GM19238 (cell line): ENCODE data around the gene ISL2.

Experiments
- DNase-seq: peaks from one replicate; pipeline ENCODE4 v3.0.0; 2011; ENCODE audit warnings: low spot score; ENCODE audit not compliant: insufficient read length

The ISL2 gene

DNA sequence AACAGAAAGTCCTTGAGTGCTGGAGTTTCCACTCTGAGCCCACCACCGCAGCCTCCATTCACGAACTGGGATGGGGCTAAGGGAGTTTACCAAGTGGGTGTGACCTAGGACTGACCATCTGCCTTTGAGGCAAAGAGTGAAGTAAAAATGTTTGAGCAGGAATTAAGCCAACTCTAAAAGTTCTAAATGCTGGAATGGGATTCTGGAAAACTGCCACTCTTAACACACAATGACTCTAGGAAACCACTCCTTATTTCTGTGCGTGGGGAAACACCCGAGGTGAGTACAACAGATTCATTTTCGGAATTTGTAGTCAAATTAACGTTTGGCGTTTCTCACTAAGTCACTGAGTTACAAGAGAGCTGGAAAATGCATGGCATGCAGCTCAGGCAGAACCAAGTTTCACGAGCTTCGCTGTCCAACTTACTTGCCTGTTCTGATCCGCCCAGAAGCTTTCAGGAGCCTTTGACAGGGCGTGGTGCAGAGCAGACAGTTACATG is 31.6 kb downstream of the ISL2 start:
- no peak for DNase-seq

DNA sequence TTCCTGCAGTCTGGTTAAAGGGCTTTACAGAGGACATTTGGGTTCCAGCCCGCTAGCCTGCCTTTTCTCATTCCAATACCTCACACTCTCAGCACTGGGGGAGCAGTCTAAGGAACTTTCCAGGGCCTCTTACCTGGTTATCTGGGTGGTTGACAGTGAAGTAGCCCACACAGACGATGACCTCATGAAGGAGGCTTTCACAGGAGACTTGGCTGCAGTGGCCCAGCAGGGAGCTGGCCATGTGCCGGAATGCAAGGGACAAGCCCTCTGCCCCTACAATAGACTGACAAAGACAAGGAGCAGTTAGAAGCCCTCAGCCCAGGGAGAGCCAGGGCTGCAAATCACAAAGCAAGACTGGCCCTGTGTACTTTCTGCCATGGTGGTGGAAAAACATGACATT is 39.5 kb downstream of the ISL2 start:
- DNase-seq, result no peak

DNA sequence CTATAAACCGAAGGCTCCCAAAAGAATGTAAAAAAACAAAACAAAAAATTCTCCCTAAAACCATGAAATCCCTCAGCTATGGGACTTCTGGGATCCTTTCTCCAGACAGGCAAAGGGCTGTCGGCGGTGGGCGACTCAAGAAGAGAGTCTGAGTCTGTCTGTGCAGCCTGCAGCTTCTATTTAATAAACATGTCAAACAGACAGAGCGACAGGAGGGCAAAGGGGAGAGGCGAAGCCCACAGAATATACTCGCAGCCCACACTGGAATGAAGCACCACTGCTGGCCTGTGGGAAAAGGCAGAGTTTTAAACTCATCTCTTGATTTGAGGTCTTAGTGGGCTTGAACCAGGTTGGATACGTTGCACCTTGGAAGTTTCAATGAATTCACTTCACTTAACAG is 40.2 kb downstream of the ISL2 start:
- DNase-seq, result no peak

DNA sequence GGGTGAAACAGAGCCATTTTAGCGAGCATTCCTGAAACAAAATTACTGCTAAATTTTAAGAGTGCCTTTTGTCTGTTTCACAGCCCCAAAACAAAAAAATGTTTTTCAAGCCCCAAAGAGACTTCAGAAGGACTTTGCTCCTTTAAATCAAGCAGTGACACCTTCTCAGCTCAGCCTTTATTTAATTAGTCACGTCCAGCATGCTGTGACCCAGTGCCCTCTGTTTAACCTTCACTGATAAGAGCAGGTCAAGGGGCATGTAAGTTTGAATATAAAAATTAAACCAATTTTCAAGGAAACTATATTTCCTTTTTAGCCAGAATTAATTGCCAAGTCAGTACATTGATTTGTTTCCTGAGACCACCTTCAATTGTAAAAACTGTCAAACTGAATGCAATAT is 40.6 kb downstream of the ISL2 start:
- no peak for DNase-seq

DNA sequence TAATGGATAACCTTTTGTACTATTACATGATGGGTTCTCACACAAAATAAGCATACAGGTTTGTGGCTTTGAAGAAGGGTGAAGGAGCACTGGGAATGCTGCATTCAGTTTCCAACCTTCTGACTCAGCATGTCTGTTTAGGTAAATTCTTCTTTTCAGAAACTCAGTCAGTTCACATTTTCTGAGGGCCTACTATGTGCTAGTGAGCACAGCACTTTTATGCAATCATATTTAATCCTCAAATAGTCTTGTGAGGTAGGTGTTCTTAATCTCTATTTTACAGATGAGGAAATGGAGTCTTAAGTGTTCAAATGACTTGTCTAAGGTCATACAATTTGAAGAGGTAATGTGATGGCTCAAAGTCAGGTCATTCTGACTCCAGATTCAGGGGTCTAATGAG is 41.2 kb downstream of the ISL2 start:
- no peak for DNase-seq

DNA sequence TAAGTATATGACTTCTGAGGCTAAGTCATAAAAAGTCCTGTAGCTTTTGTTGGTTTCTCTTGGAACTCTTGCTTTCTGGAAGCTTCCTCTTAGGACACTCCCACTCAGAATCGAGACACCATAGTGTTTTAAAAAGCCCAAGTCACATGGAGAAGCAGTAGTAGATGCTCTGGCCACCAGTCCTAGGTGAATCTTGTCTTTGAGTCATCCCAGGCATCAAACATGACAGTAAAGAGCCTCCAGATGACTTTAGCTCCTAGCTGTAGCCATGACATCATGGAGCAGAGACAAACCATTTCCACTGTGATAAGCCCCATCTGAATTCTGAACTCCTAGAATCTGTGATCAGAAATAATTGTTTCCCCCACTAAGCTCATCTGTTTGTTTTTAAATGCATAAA is 42.1 kb downstream of the ISL2 start:
- no peak for DNase-seq

DNA sequence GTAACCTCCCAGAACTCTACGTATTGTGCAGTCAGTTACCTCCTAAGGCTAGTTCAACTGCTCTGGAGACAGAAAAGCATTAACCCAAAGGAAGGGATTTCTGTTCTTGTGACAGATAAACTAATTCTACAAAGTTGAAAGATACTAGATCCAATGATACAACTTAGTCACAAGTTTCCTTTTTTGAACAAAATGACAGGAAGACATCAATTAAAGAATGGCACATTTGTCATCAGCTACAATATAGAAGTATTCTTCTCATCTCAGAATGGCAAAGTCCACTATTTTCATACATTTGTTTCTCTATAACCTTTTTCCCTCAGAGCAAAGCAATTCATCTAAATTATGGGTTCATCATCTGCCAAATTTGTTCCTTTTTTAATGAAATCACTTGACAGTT is 43.7 kb downstream of the ISL2 start:
- DNase-seq, result no peak

DNA sequence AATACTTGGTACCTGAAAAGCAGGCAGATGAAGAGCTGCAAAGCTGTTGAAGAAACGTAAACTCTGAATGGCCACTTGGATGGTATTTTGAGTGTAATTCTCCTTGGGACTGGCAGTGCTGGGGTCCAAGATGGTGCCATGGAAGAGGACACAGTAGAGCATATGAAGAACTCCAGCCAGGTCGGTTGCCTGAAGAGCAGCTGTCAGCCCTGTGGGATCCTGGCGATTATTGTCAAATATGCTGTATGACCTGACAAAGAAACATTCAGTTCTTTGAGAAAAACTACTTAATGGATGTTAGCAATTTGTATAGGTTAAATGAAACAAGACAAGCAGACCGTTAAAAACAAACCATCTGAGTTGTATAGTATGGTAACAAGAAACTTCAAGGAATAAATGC is 44.8 kb downstream of the ISL2 start:
- no peak for DNase-seq

DNA sequence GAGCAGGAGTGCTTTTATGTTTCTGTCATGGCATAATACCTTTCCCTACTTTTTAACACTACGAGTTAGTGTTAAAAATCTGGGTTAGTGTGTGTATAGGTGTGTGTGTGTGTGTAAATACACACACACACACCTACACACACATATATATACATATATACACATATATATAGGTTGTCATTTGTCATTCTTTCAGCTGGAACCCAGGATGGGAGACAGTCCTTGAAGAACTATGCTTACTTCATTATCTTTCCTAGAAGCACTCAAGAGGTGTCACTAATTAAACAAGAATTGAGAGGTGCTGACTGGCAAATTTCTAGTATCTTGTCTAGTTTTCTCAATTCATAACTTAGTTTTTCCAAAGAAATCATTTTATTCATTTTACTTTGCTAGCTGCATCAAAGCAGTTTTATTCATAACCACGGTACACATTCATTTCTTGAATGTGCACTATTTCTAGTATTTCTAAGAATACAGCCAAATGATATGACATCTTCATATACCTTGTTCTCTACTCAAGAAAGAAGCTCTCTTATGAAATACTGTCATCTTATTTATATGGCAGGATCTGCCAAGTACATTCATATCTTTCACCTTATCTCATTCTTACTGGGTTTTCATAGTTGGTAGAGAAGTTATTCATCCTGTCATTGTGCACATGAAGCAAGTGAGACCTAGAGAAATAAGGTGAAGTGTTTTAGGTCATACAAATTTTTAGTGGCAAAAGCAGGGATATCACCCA is 46.6 kb downstream of the ISL2 start:
- no peak for DNase-seq

DNA sequence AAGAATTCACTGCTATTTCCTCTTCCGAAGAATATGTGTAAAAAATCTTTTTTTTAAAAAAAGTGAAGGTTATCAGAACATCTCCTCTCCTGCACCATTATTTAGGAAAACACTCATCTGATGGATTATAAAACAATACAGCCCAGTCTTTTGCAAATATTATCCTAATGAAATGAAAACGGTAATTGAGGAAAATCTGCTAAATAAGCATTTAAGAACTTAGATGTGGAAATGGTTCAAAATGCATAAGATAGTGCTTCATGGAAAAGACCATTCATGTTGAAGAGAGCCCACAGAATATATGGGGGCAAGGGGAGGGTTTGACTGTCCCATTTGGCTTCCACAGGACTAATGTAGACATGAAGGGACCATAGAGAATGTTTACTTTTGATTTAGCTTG is 47.8 kb downstream of the ISL2 start:
- DNase-seq, result no peak

DNA sequence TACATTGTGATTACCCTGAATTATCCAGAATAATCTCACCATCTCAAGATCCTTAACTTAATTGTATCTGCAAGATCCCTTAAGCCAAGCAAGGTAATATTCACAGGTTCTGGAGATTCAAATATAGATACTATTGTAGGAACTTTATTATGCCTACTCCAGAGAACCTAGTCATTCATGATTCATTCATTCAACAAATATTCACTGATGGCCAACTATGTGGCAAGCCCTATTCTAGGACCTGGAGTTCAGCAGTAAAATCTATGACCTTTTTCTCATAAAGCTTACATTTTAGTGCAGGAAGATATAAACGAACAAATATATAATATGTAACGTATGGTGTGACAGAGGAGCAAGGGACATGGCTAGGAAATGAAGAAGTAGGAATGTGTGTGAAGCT is 49.6 kb downstream of the ISL2 start:
- no peak for DNase-seq

DNA sequence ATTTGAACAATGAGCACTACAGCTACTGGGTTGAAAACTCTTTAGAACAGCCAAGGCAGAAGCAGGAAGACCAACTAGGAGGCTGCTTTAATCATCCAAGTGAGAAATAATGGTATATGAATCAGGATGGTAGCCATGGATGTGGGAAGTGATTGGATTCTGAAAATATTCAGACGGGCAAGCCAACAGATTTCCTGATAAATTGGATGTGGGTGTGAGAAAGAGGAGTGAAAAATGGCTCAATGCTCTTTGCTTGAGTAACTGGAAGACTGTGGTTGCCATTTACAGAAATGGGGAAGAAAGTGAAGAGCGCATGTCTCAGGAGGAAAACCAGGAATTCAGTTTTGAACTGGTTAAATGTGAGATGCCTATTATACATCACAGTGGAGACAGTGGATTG is 50.4 kb downstream of the ISL2 start:
- no peak for DNase-seq

DNA sequence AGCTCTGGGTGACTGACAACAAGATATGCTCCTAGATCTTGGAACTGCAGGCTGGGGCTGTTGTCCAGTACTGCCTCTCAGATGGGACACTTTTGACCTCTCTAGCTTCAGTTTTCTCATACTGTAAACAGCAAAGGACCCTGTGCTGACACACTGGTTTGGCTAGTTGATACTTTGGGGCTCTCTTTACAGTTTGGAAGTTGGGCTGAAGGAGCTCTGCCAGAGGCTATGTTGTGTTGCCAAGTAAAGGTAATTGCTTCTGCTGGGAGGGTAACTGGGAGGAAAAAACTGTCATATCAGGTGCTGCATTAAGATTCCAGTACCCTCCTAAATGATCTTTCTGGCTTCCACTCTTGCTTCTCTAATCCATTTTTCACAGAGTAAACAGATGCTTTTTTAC is 54.0 kb downstream of the ISL2 start:
- no peak for DNase-seq

DNA sequence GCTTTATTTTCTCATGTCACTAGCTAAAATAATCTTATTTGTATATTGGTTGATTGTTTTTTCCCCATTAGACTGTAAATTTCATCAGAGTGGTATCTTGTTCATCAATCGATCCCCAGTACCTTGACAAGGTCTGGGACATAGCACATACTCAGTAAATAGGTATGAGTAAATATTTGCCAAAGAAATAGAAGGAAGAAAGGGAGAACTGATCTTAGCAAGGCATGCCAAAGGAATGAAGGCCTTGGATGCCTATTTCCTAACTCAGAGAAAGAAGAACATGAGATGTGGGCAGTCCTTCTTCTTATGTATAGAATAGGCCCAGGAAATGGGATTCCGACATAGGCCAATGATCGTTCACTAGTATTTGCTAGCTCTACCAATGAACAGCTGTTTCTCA is 54.7 kb downstream of the ISL2 start:
- no peak for DNase-seq

DNA sequence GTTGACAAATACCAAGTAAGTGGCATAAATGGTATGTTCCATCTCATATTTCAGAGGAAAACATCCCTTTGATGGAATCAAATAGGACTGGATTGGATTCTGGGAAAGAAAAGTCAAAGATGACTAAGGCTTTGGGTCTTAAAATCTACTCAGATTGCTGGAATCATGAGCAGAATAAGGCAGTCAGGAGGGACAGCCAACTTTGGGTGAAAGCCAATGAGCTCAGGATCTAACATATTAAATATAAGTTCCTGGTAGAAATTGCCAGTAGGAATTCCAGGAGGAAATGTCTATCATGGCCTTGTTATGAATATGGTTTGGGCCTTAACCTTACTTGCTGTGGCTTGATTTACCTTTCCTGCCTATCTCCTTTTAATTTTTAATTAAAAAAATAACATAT is 55.3 kb downstream of the ISL2 start:
- no peak for DNase-seq
